OCI-LY7 (cell line): ENCODE data around the gene AKT1. TPM values are rescaled to one million over a fixed set of nuclear protein-coding genes. Genes with fewer than 3 reads are reported as not detected.

Experiments used
- BruUV-seq: library from RNA; stranded (reverse); fragments of 400-500 nt; replicated peaks from 2 replicates; lab custom pipeline; 2021; lab: Mats Ljungman, UMichigan
- CTCF ChIA-PET: fragments of 300-600 bp; sonication (Branson Sonifier 250); formaldehyde crosslinking; loops from one replicate; lab custom pipeline; 2022; ENCODE audit warnings: antibody characterized with exemption; ENCODE audit not compliant: unreplicated experiment; lab: Charles Lee
- POLR2A ChIA-PET: fragments of 300-600 bp; sonication (Branson Sonifier 250); formaldehyde crosslinking; loops from one replicate; lab custom pipeline; 2022; ENCODE audit warnings: antibody characterized with exemption; lab: Charles Lee
- DNase-seq: peaks from one replicate; pipeline ENCODE4 v3.0.0-alpha.2; 2015; ENCODE audit warnings: low spot score
- H2AFZ ChIP-seq: fragments of 200-600 bp; sonication (generic), shearing (Covaris generic); 2 replicates; pipeline ENCODE4 v1.6.1; 2014; ENCODE audit warnings: mild to moderate bottlenecking, antibody characterized with exemption, low read length, moderate library complexity
- H3K27ac ChIP-seq: fragments of 200-600 bp; sonication (generic); 2 replicates; pipeline ENCODE4 v1.5.1; 2014; ENCODE audit warnings: mixed run types, low read depth, mild to moderate bottlenecking, moderate library complexity, low read length, inconsistent platforms; ENCODE audit not compliant: poor library complexity, severe bottlenecking
- H3K36me3 ChIP-seq: fragments of 200-600 bp; sonication (generic); 2 replicates; pipeline ENCODE4 v1.6.1; 2014; ENCODE audit warnings: mild to moderate bottlenecking, antibody characterized with exemption, low read length, moderate library complexity, mixed read lengths; ENCODE audit not compliant: insufficient read depth
- H3K4me1 ChIP-seq: fragments of 200-600 bp; sonication (generic); 2 replicates; pipeline ENCODE4 v1.5.1; 2014; ENCODE audit warnings: mild to moderate bottlenecking, low read length; ENCODE audit not compliant: insufficient read depth, poor library complexity, severe bottlenecking
- H3K4me2 ChIP-seq: fragments of 200-600 bp; sonication (generic); 2 replicates; pipeline ENCODE4 v1.6.1; 2014; ENCODE audit warnings: mild to moderate bottlenecking, low read length
- H3K4me3 ChIP-seq: fragments of 200-600 bp; sonication (generic); 2 replicates; pipeline ENCODE4 v1.5.1; 2014; ENCODE audit warnings: mild to moderate bottlenecking, low read depth, low read length; ENCODE audit not compliant: poor library complexity, severe bottlenecking
- H3K79me2 ChIP-seq: fragments of 200-600 bp; sonication (generic); 2 replicates; pipeline ENCODE4 v1.6.1; 2016; ENCODE audit warnings: low read depth, mild to moderate bottlenecking, low read length, moderate library complexity, mixed read lengths; ENCODE audit not compliant: insufficient read depth
- H3K9me2 ChIP-seq: fragments of 200-600 bp; sonication (generic); 2 replicates; pipeline ENCODE4 v1.6.1; 2016; ENCODE audit warnings: mild to moderate bottlenecking, low read length, mixed read lengths; ENCODE audit not compliant: insufficient read depth
- H3K9me3 ChIP-seq: fragments of 200-600 bp; sonication (generic); 2 replicates; pipeline ENCODE4 v1.6.1; 2014; ENCODE audit warnings: mild to moderate bottlenecking, mixed run types, low read length, mixed read lengths
- H4K20me1 ChIP-seq: fragments of 200-600 bp; sonication (generic); 2 replicates; pipeline ENCODE4 v1.6.1; 2014; ENCODE audit warnings: mild to moderate bottlenecking, antibody characterized with exemption, low read length, moderate library complexity, mixed read lengths; ENCODE audit not compliant: insufficient read depth
- EZH2phosphoT487 ChIP-seq: fragments of 200-600 bp; sonication (generic); IDR thresholded peaks from 2 replicates; pipeline ENCODE4 v1.6.1; 2018; ENCODE audit warnings: low read depth, borderline replicate concordance, mild to moderate bottlenecking, mixed run types, antibody characterized with exemption, low read length, moderate library complexity, mixed read lengths
- intact Hi-C: fragments of 100-400 bp; cut with micrococcal nuclease; formaldehyde crosslinking; loops from one replicate; pipeline ENCODE4 v1.10.0; 2022; ENCODE audit not compliant: unreplicated experiment
- total RNA-seq, 2 experiments: library from RNA; depleted of rRNA in 1 of 2; stranded (reverse); fragments of >200 nt in 1 of 2; shearing (Covaris generic) in 1 of 2; gene quantifications; 2 replicates each; pipeline ENCODE4 v1.2.3, GENCODE V29; 2014 to 2022
- TF ChIP-seq, protein P1 (sequence below): fragments of 200-600 bp; sonication (generic); conservative IDR thresholded peaks from 2 replicates; pipeline ENCODE4 v1.5.1; 2014; ENCODE audit warnings: mild to moderate bottlenecking, antibody characterized with exemption, low read length, moderate library complexity, mixed read lengths

AKT1 gene
- total RNA-seq, 2 experiments from 2014 or later: 75.4 to 108 TPM

DNA sequence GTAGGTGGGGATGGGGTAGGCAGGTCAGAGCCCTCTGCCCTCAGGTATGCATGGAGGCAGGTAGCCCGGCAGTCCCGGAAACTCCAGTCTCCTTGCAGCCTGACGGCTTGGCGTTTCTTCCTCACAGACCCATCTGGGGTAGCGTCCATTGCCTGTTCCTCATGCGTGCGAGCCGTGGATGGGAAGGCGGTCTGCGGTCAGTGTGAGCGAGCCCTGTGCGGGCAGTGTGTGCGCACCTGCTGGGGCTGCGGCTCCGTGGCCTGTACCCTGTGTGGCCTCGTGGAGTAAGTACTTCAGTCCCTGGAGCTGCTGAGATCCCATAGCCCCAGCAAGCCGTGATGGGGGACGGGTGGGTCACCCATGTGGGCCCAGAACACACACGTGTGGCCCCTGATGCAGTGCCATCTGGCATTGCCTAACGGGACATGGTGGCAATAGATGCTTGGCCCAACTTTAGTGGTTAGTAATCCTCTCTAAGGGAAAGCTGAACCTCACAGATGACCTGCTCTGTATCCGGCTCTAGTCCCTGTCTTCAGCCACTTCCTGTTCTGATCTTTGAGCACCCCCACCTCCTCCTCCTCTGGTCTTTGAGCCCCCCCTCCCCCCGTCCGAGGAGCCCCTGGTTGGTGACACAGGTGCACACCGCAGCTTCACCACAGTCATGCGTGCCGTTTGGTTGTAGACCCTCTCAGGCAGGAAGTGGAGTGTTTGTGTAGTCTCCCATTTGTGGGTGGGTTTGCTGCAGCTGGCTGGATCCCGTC, 38.9 kb downstream of the AKT1 start:
- no peaks in the 10 kb centered on the region for H3K9me3 ChIP-seq
- no TSS peak for BruUV-seq
- no peak overlapping the region for H2AFZ ChIP-seq
- TF ChIP-seq, protein P1, sequence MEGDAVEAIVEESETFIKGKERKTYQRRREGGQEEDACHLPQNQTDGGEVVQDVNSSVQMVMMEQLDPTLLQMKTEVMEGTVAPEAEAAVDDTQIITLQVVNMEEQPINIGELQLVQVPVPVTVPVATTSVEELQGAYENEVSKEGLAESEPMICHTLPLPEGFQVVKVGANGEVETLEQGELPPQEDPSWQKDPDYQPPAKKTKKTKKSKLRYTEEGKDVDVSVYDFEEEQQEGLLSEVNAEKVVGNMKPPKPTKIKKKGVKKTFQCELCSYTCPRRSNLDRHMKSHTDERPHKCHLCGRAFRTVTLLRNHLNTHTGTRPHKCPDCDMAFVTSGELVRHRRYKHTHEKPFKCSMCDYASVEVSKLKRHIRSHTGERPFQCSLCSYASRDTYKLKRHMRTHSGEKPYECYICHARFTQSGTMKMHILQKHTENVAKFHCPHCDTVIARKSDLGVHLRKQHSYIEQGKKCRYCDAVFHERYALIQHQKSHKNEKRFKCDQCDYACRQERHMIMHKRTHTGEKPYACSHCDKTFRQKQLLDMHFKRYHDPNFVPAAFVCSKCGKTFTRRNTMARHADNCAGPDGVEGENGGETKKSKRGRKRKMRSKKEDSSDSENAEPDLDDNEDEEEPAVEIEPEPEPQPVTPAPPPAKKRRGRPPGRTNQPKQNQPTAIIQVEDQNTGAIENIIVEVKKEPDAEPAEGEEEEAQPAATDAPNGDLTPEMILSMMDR: no peak
- TF ChIP-seq EZH2phosphoT487: no peak
- intact Hi-C loops: loop anchor here (10.0 kb wide), 1 partner anchor 268 kb away; the partner anchor contains the start of gene CDCA4
- peaks cover 14% of the 10 kb centered on the region for H4K20me1 ChIP-seq
- POLR2A ChIA-PET: no interaction called here
- CTCF ChIA-PET: no interaction called here
- peak overlapping the region; percentile 61 for H3K27ac ChIP-seq
- H3K79me2 ChIP-seq: peaks cover 38% of the 10 kb centered on the region
- peak overlapping the region; percentile 49 for H3K4me2 ChIP-seq
- peaks cover 72% of the 10 kb centered on the region for H3K36me3 ChIP-seq
- DNase-seq: peak; percentile 70
- H3K9me2 ChIP-seq: no peaks in the 10 kb centered on the region
- H3K4me1 ChIP-seq: peaks cover 44% of the 10 kb centered on the region
- H3K4me3 ChIP-seq: peak overlapping the region; percentile 2

DNA sequence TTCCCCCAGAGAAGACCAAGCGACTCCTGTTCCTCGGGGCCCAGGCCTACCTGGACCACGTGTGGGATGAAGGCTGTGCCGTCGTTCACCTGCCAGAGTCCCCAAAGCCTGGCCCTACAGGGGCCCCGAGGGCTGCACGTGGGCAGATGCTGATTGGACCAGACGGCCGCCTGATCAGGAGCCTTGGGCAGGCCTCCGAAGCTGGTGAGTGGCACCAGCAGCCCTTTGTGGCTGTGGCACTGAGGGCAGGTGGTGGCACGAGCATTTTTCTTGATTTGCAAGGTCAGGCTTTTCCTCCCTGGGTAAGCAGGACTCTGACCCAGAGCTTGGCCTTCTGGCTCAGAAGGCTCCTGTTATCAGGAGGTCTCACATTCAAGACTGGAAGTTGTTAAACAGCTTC, 39.9 kb downstream of the AKT1 start:
- TF ChIP-seq EZH2phosphoT487: no peak
- TF ChIP-seq, protein P1: no peak
- H3K27ac ChIP-seq: peak overlapping the region; percentile 61
- H3K4me1 ChIP-seq: peaks cover 47% of the 10 kb centered on the region
- no peaks in the 10 kb centered on the region for H3K9me2 ChIP-seq
- intact Hi-C loops: loop anchor here (10.0 kb wide), 1 partner anchor 269 kb away; the partner anchor contains the start of gene CDCA4
- H3K9me3 ChIP-seq: no peaks in the 10 kb centered on the region
- H3K36me3 ChIP-seq: peaks cover 61% of the 10 kb centered on the region
- POLR2A ChIA-PET: no interaction called here
- peak overlapping the region; percentile 100; the same call in 1 of the 2 replicates for H3K4me2 ChIP-seq
- peaks cover 38% of the 10 kb centered on the region for H3K79me2 ChIP-seq
- CTCF ChIA-PET: no interaction called here
- no peak overlapping the region for H3K4me3 ChIP-seq
- H4K20me1 ChIP-seq: peaks cover 14% of the 10 kb centered on the region
- no peak overlapping the region for H2AFZ ChIP-seq
- no TSS peak for BruUV-seq
- DNase-seq: no peak
